Measurements from ENCODE around the gene LAMC1.

DNA sequence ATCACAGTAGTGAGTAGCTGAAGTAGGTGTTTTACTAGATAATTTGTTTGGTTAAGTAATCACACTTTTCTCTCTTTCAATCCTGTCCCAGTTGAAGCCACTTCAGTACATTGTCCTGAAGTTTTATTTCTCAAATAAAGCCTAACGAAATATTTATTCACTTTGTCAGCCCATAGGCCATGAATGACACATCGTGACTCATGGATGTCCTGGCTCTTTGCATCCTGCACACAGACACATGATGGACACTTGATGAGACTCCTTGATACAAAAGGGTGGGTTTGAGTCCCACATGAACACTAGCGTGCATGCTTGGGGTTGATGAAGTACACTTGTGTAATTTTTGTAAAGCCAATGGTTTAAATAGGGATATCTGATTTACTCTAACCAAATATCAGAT, 140.1 kb downstream of the LAMC1 start:
- TF ChIP-seq, protein P1, sequence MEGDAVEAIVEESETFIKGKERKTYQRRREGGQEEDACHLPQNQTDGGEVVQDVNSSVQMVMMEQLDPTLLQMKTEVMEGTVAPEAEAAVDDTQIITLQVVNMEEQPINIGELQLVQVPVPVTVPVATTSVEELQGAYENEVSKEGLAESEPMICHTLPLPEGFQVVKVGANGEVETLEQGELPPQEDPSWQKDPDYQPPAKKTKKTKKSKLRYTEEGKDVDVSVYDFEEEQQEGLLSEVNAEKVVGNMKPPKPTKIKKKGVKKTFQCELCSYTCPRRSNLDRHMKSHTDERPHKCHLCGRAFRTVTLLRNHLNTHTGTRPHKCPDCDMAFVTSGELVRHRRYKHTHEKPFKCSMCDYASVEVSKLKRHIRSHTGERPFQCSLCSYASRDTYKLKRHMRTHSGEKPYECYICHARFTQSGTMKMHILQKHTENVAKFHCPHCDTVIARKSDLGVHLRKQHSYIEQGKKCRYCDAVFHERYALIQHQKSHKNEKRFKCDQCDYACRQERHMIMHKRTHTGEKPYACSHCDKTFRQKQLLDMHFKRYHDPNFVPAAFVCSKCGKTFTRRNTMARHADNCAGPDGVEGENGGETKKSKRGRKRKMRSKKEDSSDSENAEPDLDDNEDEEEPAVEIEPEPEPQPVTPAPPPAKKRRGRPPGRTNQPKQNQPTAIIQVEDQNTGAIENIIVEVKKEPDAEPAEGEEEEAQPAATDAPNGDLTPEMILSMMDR (conservative IDR thresholded peaks at IDR 0.05; ENCODE audit: low read depth, low read length), result no peak
- TF ChIP-seq EZH2 (IDR thresholded peaks at IDR 0.05; ENCODE audit: borderline replicate concordance, low read depth, low read length, poor library complexity, severe bottlenecking), result no peak

Measured in A673 (cell line).